Gastrocnemius medialis (tissue), 4 donors: ENCODE measurements around the gene ZBTB4. TPM values are rescaled to one million over a fixed set of nuclear protein-coding genes. Genes with fewer than 3 reads are reported as not detected.

Source experiments
- ATAC-seq, 2 donors: fragments of 150-250 bp; one replicate each; pipeline ENCODE4 v1.9.1; 2016
- DNase-seq, 2 donors: peaks; one replicate each; pipeline ENCODE4 v3.0.0-alpha.2; 2019
- H3K27ac ChIP-seq, 4 donors: fragments of 200-600 bp; sonication (generic); 1 replicate in 1 of 4; 2 replicates in 3 of 4; pipeline ENCODE4 v1.5.1; 2016 to 2018; ENCODE audit warnings: mild to moderate bottlenecking in 2 of 4, moderate library complexity in 1 of 4
- H3K27me3 ChIP-seq, 3 donors: fragments of 200-600 bp; sonication (generic) in 2 of 3; 1 replicate in 1 of 3; 2 replicates in 2 of 3; pipeline versions ENCODE4 v1.5.1 to v1.6.0; 2016 to 2019; ENCODE audit warnings: mild to moderate bottlenecking in 1 of 3, moderate library complexity in 1 of 3
- H3K36me3 ChIP-seq, 2 donors: fragments of 200-600 bp; sonication (generic) in 1 of 2; one replicate each; pipeline ENCODE4 v1.5.1; 2017 to 2018
- H3K4me1 ChIP-seq, 2 donors: fragments of 200-600 bp; sonication (generic) in 1 of 2; one replicate each; pipeline ENCODE4 v1.5.1; 2016 to 2017; ENCODE audit warnings: mild to moderate bottlenecking in 2 of 2
- H3K4me3 ChIP-seq, 4 donors: fragments of 200-600 bp; sonication (generic) in 3 of 4; 1 replicate in 1 of 4; 2 replicates in 3 of 4; pipeline ENCODE4 v1.5.1; 2016 to 2019; ENCODE audit warnings: mild to moderate bottlenecking in 2 of 4
- H3K9me3 ChIP-seq, 3 donors: fragments of 200-600 bp; sonication (generic) in 2 of 3; 1 replicate in 1 of 3; 2 replicates in 2 of 3; pipeline ENCODE4 v1.5.1; 2016 to 2019
- CTCF ChIP-seq, 5 experiments: fragments of 450-650 bp in 3 of 5; fragments of 200-600 bp in 2 of 5; sonication (generic) in 2 of 5; IDR thresholded peaks in 4 of 5; conservative IDR thresholded peaks in 1 of 5; 1 replicate in 4 of 5; 2 replicates in 1 of 5; pipeline ENCODE4 v1.5.1; 2016 to 2019; ENCODE audit warnings: antibody characterized with exemption in 5 of 5, mild to moderate bottlenecking in 3 of 5, moderate library complexity in 3 of 5
- POLR2A ChIP-seq, 2 donors: fragments of 450-650 bp; IDR thresholded peaks; one replicate each; pipeline ENCODE4 v1.6.1; 2017; ENCODE audit warnings: antibody characterized with exemption in 2 of 2, mild to moderate bottlenecking in 2 of 2, moderate library complexity in 2 of 2
- in situ Hi-C, 4 donors: fragments of 200-750 bp; cut with MboI; loops; one replicate each; pipeline versions ENCODE4 v1.15.0 to v1.8.0; 2017; ENCODE audit warnings: low sequenced_read_pairs in 4 of 4
- intact Hi-C: fragments of 100-400 bp; cut with DNase I; formaldehyde crosslinking; loops from one replicate; pipeline ENCODE4 v1.15.1; 2023; ENCODE audit warnings: low total_unique reads
- total RNA-seq, 4 donors: library from RNA; depleted of rRNA; stranded (reverse); fragments of >200 nt; gene quantifications; one replicate each; pipeline versions ENCODE4 v1.1.0 to v1.2.3, GENCODE V29; 2016

Gene ZBTB4
- total RNA-seq, 4 donors from 2014 or later: 24.2 to 43.1 (median 31.2) TPM

DNA sequence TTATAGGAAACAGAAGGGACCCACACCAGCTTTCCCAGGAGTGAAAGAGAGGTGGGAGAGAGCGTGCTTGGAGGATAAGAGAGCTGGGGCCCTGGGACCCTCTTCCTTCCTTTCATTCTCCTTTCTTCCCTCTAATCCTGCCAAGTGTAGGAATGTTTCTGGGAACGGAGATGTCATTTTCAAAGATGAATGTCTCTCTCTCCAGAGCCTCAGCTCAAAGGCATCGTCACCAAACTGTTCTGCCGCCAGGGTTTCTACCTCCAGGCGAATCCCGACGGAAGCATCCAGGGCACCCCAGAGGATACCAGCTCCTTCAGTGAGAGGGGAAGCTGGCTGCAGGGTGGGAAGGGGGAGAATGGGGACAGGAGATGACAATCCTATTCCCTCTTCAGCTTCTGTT is 38.2 kb downstream of the ZBTB4 start:
- peak overlapping the region in 1 of 4 donors; percentile 62 for H3K4me3 ChIP-seq
- H3K27ac ChIP-seq: peak overlapping the region; percentile 44 to 100 (median 88)
- H3K4me1 ChIP-seq: peaks cover 38 to 67% of the 10 kb centered on the region in 2 donors
- DNase-seq (no peak), ATAC-seq (no peak)
- no peaks in the 10 kb centered on the region for H3K36me3 ChIP-seq
- TF ChIP-seq POLR2A (IDR thresholded peaks at IDR 0.05) (no peak), CTCF (IDR thresholded peaks at IDR 0.05 in 4 of 5, conservative IDR thresholded peaks at IDR 0.05 in 1 of 5) (no peak)
- intact Hi-C loops (no loop called here), in situ Hi-C loops (loop anchor here in 2 of 4 donors (5.0 to 25.0 kb wide), 2 partner anchors 36 to 121 kb away; partner anchors contain the start of genes SENP3 (in 1 of the 2), TNFSF13 (in 1 of the 2) and ZBTB4 (in 1 of the 2))
- no peaks in the 10 kb centered on the region for H3K9me3 ChIP-seq
- peaks cover 0 to 4% (median 0%) of the 10 kb centered on the region in 3 donors for H3K27me3 ChIP-seq

DNA sequence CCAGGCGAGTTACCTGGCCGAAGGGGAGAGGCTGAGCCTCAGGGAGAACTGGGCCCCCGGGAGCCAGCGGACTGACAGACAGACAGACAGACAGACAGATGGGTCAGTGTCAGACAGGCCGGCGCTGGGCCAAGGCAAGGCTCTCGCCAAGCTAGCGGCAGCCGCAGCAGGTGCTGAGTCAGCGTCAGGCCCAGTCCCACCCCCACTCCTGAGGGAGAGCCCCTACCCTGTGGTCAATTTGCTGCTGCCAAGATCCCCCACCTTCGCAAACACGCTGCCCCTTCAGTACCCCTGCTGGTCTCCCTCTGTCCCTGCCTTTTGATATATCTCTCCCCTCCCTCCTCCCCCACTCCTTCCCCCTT is 38.6 kb downstream of the ZBTB4 start:
- Histone ChIP-seq H3K9me3 (no peaks in the 10 kb centered on the region), H3K27ac (peak overlapping the region; percentile 44 to 100 (median 88)), H3K4me1 (peaks cover 42 to 67% of the 10 kb centered on the region in 2 donors), H3K27me3 (peaks cover 0 to 4% (median 0%) of the 10 kb centered on the region in 3 donors), H3K4me3 (peak overlapping the region; percentile 55 to 82 (median 62)), H3K36me3 (no peaks in the 10 kb centered on the region)
- DNase-seq: peak; percentile 59 to 85
- ATAC-seq: peak in 1 of 2 donors; percentile 11
- in situ Hi-C loops (loop anchor here in 2 of 4 donors (5.0 to 25.0 kb wide), 2 partner anchors 36 to 121 kb away; partner anchors contain the start of genes SENP3 (in 1 of the 2), TNFSF13 (in 1 of the 2) and ZBTB4 (in 1 of the 2)), intact Hi-C loops (no loop called here)
- TF ChIP-seq POLR2A (IDR thresholded peaks at IDR 0.05): peak in 1 of 2 donors; percentile 31
- TF ChIP-seq CTCF (IDR thresholded peaks at IDR 0.05 in 4 of 5, conservative IDR thresholded peaks at IDR 0.05 in 1 of 5): no peak

- DNase-seq: peak; percentile 61 to 77
- intact Hi-C loops: no loop called here
- peak overlapping the region; percentile 44 to 100 (median 88) for H3K27ac ChIP-seq
Measured at GRCh38 chr17:7440113-7440833, 39.2 kb downstream of the ZBTB4 start.

More at GRCh38 chr17:7440113-7440833, 39.2 kb downstream of the ZBTB4 start:
- TF ChIP-seq CTCF (IDR thresholded peaks at IDR 0.05 in 4 of 5, conservative IDR thresholded peaks at IDR 0.05 in 1 of 5) (no peak), POLR2A (IDR thresholded peaks at IDR 0.05) (no peak)
- Histone ChIP-seq H3K4me1 (peaks cover 48 to 72% of the 10 kb centered on the region in 2 donors), H3K36me3 (no peaks in the 10 kb centered on the region), H3K4me3 (peak overlapping the region; percentile 55 to 82 (median 62)), H3K27me3 (peaks cover 0 to 4% (median 0%) of the 10 kb centered on the region in 3 donors), H3K9me3 (no peaks in the 10 kb centered on the region)
- peak in 1 of 2 donors; percentile 7 for ATAC-seq
- in situ Hi-C loops: loop anchor here in 2 of 4 donors (5.0 to 25.0 kb wide), 2 partner anchors 37 to 122 kb away; partner anchors contain the start of genes SENP3 (in 1 of the 2), TNFSF13 (in 1 of the 2) and ZBTB4 (in 1 of the 2)
